Neural progenitor cell (in vitro differentiated cells): Measurements from ENCODE around the gene SV2A. TPM values are rescaled to one million over a fixed set of nuclear protein-coding genes. Genes with fewer than 3 reads are reported as not detected.

Source experiments
- DNase-seq: peaks from one replicate; pipeline ENCODE4 v3.0.0-alpha.2; 2016; ENCODE audit warnings: low spot score
- H2AFZ ChIP-seq: fragments of 200-600 bp; sonication (generic); replicated peaks from 2 replicates; pipeline ENCODE4 v1.6.1; 2016; ENCODE audit warnings: antibody characterized with exemption
- H3F3A ChIP-seq: fragments of 200-600 bp; sonication (generic); 2 replicates; pipeline ENCODE4 v1.6.1; 2016; ENCODE audit warnings: antibody characterized with exemption, low read depth
- H3K27ac ChIP-seq: fragments of 200-600 bp; sonication (generic); 2 replicates; pipeline ENCODE4 v1.5.1; 2016; ENCODE audit warnings: mild to moderate bottlenecking
- H3K27me3 ChIP-seq: fragments of 200-600 bp; sonication (generic); 2 replicates; pipeline ENCODE4 v1.6.1; 2016; ENCODE audit warnings: mild to moderate bottlenecking, moderate library complexity
- H3K36me3 ChIP-seq: fragments of 200-600 bp; sonication (generic); 2 replicates; pipeline ENCODE4 v1.5.1; 2016
- H3K4me1 ChIP-seq: fragments of 200-600 bp; sonication (generic); 2 replicates; pipeline ENCODE4 v1.6.1; 2016; ENCODE audit warnings: mixed run types
- H3K4me2 ChIP-seq: fragments of 200-600 bp; sonication (generic); 2 replicates; pipeline ENCODE4 v1.6.1; 2016
- H3K4me3 ChIP-seq: fragments of 200-600 bp; sonication (generic); 2 replicates; pipeline ENCODE4 v1.5.1; 2016
- H3K79me2 ChIP-seq: fragments of 200-600 bp; sonication (generic); 2 replicates; pipeline ENCODE4 v1.6.1; 2016; ENCODE audit warnings: low read depth
- H3K9ac ChIP-seq: fragments of 200-600 bp; sonication (generic); 2 replicates; pipeline ENCODE4 v1.6.1; 2016
- H3K9me3 ChIP-seq: fragments of 200-600 bp; sonication (generic); 2 replicates; pipeline ENCODE4 v1.5.1; 2016; ENCODE audit warnings: low read depth
- H4K20me1 ChIP-seq: fragments of 200-600 bp; sonication (generic); 2 replicates; pipeline ENCODE4 v1.6.1; 2016; ENCODE audit warnings: low read depth
- H3K27ac Mint-ChIP-seq: 3 replicates; pipeline ENCODE4 v1.8.0; 2021; ENCODE audit warnings: mixed read lengths
- H3K27me3 Mint-ChIP-seq: 2 replicates; pipeline ENCODE4 v1.8.0; 2022; ENCODE audit warnings: low read depth, mild to moderate bottlenecking, inconsistent platforms, moderate library complexity, mixed read lengths; ENCODE audit not compliant: insufficient read depth
- H3K36me3 Mint-ChIP-seq: 3 replicates; pipeline ENCODE4 v1.8.0; 2021; ENCODE audit warnings: mixed read lengths
- H3K4me1 Mint-ChIP-seq: 3 replicates; pipeline ENCODE4 v1.8.0; 2021; ENCODE audit warnings: mixed read lengths
- H3K4me3 Mint-ChIP-seq: 3 replicates; pipeline ENCODE4 v1.8.0; 2021; ENCODE audit warnings: mild to moderate bottlenecking, moderate library complexity, mixed read lengths
- H3K9me3 Mint-ChIP-seq: 3 replicates; pipeline ENCODE4 v1.8.0; 2020; ENCODE audit warnings: mixed read lengths
- EZH2 ChIP-seq: fragments of 200-600 bp; sonication (generic); IDR thresholded peaks from 2 replicates; pipeline ENCODE4 v1.6.1; 2017; ENCODE audit warnings: antibody characterized with exemption, mild to moderate bottlenecking, moderate library complexity
- EZH2phosphoT487 ChIP-seq: fragments of 200-600 bp; sonication (generic); IDR thresholded peaks from 2 replicates; pipeline ENCODE4 v1.6.1; 2017; ENCODE audit warnings: antibody characterized with exemption
- total RNA-seq: library from RNA; depleted of rRNA; stranded (reverse); fragments of >200 nt; gene quantifications from 2 replicates; pipeline ENCODE4 v1.2.3, GENCODE V29; 2015; ENCODE audit warnings: low replicate concordance
- TF ChIP-seq, protein P1 (sequence below): fragments of 200-600 bp; sonication (generic); IDR thresholded peaks from 2 replicates; pipeline ENCODE4 v1.5.1; 2017; ENCODE audit warnings: antibody characterized with exemption, mild to moderate bottlenecking

The SV2A gene
- total RNA-seq, 1 donor from 2014 or later: 31.6 TPM

DNA sequence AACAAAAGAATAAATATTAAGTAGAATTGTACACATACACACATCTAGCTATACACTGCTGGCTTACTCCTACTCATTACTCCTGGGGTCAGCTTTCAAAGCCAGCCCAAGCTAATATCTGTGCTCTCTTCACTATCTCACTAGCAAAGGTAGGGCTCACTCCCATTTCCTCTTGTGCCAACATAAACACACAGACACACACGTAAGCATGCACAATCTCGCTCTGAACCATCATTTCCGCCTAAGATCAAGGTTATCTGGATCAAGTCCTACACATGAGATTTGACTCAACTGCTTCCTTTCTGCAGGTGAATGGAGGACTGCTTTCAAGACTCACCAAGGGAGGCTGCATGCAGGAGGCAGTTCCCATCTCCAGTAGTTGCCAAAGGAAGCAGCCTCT lies 47.8 kb upstream of the SV2A start:
- Histone ChIP-seq H3K27me3 (no peaks in the 10 kb centered on the region), H3K79me2 (no peaks in the 10 kb centered on the region), H3K27ac (no peak overlapping the region), H2AFZ (no peak overlapping the region), H3K9me3 (no peaks in the 10 kb centered on the region), H3K36me3 (peaks cover 4% of the 10 kb centered on the region), H3K9ac (no peak overlapping the region), H3F3A (peaks cover 13% of the 10 kb centered on the region), H3K4me2 (no peak overlapping the region), H3K4me1 (no peaks in the 10 kb centered on the region), H4K20me1 (no peaks in the 10 kb centered on the region), H3K4me3 (no peak overlapping the region)
- Mint-ChIP-seq H3K27me3 (no peaks in the 10 kb centered on the region), H3K9me3 (no peaks in the 10 kb centered on the region), H3K4me3 (no peak overlapping the region), H3K36me3 (peaks cover 27% of the 10 kb centered on the region), H3K4me1 (no peaks in the 10 kb centered on the region), H3K27ac (no peak overlapping the region)
- TF ChIP-seq EZH2 (no peak), EZH2phosphoT487 (no peak)
- TF ChIP-seq, protein P1, sequence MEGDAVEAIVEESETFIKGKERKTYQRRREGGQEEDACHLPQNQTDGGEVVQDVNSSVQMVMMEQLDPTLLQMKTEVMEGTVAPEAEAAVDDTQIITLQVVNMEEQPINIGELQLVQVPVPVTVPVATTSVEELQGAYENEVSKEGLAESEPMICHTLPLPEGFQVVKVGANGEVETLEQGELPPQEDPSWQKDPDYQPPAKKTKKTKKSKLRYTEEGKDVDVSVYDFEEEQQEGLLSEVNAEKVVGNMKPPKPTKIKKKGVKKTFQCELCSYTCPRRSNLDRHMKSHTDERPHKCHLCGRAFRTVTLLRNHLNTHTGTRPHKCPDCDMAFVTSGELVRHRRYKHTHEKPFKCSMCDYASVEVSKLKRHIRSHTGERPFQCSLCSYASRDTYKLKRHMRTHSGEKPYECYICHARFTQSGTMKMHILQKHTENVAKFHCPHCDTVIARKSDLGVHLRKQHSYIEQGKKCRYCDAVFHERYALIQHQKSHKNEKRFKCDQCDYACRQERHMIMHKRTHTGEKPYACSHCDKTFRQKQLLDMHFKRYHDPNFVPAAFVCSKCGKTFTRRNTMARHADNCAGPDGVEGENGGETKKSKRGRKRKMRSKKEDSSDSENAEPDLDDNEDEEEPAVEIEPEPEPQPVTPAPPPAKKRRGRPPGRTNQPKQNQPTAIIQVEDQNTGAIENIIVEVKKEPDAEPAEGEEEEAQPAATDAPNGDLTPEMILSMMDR: no peak
- DNase-seq: no peak

DNA sequence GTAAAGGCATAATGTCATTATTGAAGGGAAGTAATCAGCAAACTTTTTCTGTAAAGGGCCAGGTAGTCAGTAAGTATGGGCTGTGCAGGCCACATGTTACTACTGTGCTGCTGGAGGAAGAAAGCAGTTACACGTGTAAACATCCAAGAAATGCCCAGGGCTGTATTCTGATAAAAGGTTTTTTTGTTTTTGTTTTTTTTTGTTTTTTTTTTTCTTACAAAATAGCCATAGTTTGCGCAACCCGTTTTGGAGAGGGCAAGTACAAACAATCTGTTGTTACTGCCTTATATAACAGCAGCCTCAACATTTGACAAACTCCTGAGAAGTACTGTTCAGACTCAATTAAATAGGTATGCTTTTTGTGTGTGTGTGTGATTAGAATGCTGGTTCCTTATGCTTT lies 45.7 kb upstream of the SV2A start:
- H3K79me2 ChIP-seq: no peaks in the 10 kb centered on the region
- H3K4me3 ChIP-seq: no peak overlapping the region
- TF ChIP-seq, protein P1: no peak
- TF ChIP-seq EZH2: no peak
- no peak for TF ChIP-seq EZH2phosphoT487
- H3K4me1 ChIP-seq: no peaks in the 10 kb centered on the region
- Mint-ChIP-seq H3K27me3 (no peaks in the 10 kb centered on the region), H3K4me3 (no peak overlapping the region), H3K4me1 (no peaks in the 10 kb centered on the region), H3K27ac (no peak overlapping the region), H3K36me3 (peaks cover 37% of the 10 kb centered on the region), H3K9me3 (peaks cover 6% of the 10 kb centered on the region)
- H3K27ac ChIP-seq: no peak overlapping the region
- peaks cover 13% of the 10 kb centered on the region for H3F3A ChIP-seq
- no peak overlapping the region for H3K9ac ChIP-seq
- H3K4me2 ChIP-seq: no peak overlapping the region
- H3K9me3 ChIP-seq: no peaks in the 10 kb centered on the region
- peaks cover 10% of the 10 kb centered on the region for H3K36me3 ChIP-seq
- DNase-seq: no peak
- no peaks in the 10 kb centered on the region for H3K27me3 ChIP-seq
- no peak overlapping the region for H2AFZ ChIP-seq
- H4K20me1 ChIP-seq: no peaks in the 10 kb centered on the region

DNA sequence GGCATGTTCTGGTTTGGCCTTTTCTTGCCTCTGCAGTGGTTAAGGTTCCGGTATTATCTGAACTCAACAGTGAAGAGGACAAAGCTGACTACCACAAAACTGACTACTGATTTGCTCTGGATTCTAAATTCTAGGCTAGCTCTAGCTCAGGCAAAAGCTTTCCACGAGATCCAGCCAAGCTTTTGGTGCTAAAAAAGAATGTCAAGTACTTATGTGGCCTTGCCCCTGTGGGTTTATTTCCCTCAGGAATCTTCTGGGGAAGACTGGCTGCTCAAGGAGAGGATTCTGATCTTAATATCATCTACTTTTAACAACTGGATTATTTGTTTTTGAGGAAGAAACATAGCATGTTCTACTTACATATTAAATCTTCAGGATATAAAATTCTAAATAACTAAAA lies 45.1 kb upstream of the SV2A start:
- Histone ChIP-seq H3K79me2 (no peaks in the 10 kb centered on the region), H3K27me3 (no peaks in the 10 kb centered on the region), H3K36me3 (peaks cover 13% of the 10 kb centered on the region), H2AFZ (no peak overlapping the region), H3K4me2 (no peak overlapping the region), H4K20me1 (no peaks in the 10 kb centered on the region), H3K27ac (peak overlapping the region; percentile 37), H3F3A (peaks cover 13% of the 10 kb centered on the region), H3K4me3 (no peak overlapping the region), H3K9me3 (no peaks in the 10 kb centered on the region), H3K9ac (no peak overlapping the region), H3K4me1 (no peaks in the 10 kb centered on the region)
- no peak overlapping the region for H3K4me3 Mint-ChIP-seq
- H3K27ac Mint-ChIP-seq: no peak overlapping the region
- H3K4me1 Mint-ChIP-seq: no peaks in the 10 kb centered on the region
- TF ChIP-seq, protein P1: no peak
- no peak for TF ChIP-seq EZH2
- TF ChIP-seq EZH2phosphoT487: no peak
- peaks cover 10% of the 10 kb centered on the region for H3K9me3 Mint-ChIP-seq
- H3K36me3 Mint-ChIP-seq: peaks cover 38% of the 10 kb centered on the region
- no peak for DNase-seq
- no peaks in the 10 kb centered on the region for H3K27me3 Mint-ChIP-seq
